ENCODE results near the gene MTHFD2L.

Gene MTHFD2L

DNA sequence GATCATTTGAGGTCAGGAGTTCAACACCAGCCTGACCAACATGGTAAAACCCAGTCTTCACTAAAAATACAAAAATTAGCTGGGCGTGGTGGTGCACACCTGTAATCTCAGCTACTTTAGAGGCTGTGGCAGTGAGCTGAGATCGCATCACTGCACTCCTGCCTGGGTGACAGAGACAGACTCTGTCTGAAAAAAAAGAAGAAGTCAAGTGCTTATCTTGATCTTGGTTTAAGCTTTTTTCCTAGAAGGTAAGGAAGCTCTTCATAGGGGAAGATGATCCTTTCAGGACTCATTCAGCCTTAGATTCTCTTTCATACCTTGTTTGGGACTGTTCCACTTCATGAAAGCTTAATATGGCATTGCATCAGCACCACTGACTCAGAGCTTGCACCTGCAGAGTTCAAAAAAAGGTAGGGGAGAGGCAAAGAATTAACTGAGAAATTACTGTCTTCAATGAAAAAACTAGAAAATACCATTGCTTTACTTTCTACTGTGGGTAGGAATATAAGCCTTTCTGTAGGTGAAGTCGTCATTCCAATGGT, 79.6 kb downstream of the MTHFD2L start:
- DNase-seq (ENCODE audit: low read depth in 2 of 3, low spot score in 2 of 3) = no peak

DNA sequence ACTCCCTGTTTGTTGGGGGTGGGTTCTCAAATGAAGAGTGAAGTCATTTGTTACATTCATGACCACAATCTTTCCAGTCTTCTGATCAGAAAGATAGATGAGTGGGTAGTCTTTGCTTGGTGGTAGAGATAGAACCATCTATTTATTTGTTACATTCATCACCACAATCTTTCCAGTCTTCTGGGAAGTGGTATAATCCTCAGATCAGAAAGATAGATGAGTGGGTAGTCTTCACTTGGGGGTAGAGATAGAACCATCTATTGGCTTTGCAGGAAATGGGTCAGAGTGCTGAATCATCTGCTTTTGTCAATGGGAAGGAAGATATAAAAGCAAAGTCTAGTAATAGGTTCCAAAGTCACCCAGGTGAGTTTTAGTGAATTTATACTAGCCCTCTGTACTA, 86.1 kb downstream of the MTHFD2L start:
- DNase-seq (ENCODE audit: low read depth in 2 of 3, low spot score in 2 of 3) = no peak

DNA sequence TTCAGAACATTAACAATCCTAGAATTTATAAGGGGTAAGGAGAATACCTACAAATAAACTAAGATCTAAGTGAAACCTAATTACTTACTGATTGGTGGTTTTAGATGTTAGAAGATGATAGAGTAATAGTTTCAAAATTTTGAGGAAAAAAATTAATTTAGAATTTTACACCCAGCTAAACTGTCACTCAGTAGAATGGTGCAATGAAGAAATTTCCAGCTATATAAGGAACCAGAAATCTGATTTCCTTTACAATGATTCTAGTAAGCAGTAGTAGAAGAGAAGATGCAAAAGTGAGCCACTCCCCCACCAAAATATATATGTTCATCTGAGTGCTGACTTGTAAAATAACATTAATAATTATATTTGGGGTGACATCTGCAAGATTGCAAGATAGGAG, 95.0 kb downstream of the MTHFD2L start:
- DNase-seq (ENCODE audit: low read depth in 2 of 3, low spot score in 2 of 3) = no peak

DNA sequence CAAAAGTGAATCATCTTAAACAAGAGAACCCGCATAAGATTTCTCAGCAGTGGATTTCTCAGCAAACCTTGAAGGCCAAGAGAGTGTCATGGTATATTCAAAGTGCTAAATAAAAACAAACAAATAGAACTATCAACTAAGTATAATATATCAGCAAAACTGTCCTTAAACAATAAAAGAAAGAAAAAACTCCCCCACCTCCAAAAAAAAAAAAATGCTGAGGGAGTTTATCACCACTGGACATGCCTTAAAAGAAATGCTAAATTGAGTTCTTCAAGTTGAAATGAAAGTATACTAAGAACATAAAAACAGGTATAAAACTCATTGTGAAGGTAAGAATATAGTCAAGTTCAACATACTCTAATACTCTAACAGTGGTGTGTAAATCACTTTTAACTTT, 96.5 kb downstream of the MTHFD2L start:
- no peak for DNase-seq (ENCODE audit: low read depth in 2 of 3, low spot score in 2 of 3)

- no peak for DNase-seq (ENCODE audit: low read depth in 2 of 3, low spot score in 2 of 3)
Observed at GRCh38 chr4:74255096-74255495, 97.2 kb downstream of the MTHFD2L start.

DNA sequence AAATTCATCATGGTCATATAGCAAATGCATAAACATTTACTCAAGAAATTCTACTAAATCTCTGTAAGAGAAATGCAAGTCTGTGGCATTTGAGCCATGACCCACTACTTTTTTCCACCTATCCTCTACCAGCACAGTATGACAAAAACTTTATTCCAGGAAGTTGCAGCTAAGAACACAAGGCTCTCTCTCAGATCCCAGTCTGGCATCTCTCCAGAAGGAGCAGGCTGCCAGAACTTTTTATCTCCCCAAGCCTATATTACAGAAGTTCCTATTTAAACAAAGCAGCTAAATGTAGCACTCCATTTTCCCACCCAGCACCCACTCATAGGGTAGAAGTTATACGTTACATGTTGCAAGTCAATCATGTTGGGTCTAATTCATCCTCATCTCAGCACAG, 101.0 kb downstream of the MTHFD2L start:
- DNase-seq (ENCODE audit: low read depth in 2 of 3, low spot score in 2 of 3) = no peak

DNA sequence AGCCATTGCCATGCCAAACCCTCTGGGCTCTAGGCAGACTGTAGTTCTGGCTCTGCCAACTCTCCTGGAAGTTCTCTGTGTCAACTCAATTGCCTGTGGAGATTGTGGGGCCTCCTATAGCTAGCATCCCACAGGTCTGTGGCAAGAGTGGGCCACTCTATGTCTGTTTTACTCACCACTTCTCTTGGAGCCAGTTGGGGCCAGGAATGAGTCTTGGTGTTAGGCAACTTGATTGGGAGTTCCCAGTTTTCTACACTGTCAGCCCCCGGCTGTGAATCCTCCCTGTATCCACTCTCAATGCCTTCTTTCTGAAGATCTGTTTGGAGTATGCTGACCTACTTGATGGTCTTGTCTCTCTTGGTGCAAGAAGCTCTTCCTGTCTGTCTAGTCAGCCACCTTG, 102.1 kb downstream of the MTHFD2L start:
- DNase-seq (ENCODE audit: low read depth in 2 of 3, low spot score in 2 of 3) = no peak

- no peak for DNase-seq (ENCODE audit: low read depth in 2 of 3, low spot score in 2 of 3)
Observed at GRCh38 chr4:74262522-74262921, 104.6 kb downstream of the MTHFD2L start.

GRCh38 chr4:74263551-74263950, 105.6 kb downstream of the MTHFD2L start:
- no peak for DNase-seq (ENCODE audit: low read depth in 2 of 3, low spot score in 2 of 3)

DNA sequence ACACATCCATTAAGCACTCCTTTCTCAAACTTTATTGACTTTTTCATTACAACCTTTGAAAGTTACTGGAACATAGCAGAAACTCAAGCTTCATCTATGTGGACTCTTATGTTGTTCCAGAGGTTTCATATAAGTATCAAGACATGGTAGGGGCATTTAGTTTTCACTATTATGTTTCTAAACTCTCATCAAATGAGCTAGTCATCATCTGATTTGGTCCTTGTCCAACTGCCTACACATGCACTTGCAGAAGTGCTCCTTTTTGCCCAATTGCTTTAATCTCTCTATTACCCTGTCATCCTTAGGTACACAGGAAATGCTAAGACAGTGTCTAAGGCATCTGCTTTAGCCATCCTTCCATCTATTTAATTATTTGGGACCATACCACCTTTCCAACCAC, 108.2 kb downstream of the MTHFD2L start:
- no peak for DNase-seq (ENCODE audit: low read depth in 2 of 3, low spot score in 2 of 3)

DNA sequence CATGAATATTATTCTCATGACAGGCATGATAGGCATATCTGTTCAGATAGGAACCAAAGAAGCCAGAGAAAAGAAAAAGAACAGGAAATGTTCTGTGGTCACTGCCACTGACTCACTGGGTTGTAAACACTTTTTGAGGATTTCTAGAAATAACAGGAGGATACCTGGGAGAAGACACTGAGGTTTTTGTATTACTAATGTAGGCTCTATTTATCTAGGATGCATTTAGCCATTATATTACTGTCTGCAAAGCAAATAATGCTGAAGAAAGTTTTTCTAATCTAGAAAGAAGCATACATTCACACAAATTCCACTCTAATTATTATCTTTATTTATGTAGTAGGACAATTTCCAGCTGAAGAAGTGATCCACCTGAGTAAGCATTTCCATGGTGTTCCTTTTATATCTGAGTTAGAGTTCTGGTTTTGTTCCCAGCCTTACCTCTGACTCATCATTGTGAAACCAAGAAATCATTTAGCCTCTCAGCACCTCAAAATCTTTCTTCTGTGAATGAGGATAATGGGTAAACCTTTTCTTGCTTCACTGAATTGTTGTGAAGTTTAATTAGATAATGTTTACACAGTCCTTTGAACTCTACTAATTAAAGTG, 110.2 kb downstream of the MTHFD2L start:
- no peak for DNase-seq (ENCODE audit: low read depth in 2 of 3, low spot score in 2 of 3)

- no peak for DNase-seq (ENCODE audit: low read depth in 2 of 3, low spot score in 2 of 3)
Observed at GRCh38 chr4:74268643-74269042, 110.7 kb downstream of the MTHFD2L start.

DNA sequence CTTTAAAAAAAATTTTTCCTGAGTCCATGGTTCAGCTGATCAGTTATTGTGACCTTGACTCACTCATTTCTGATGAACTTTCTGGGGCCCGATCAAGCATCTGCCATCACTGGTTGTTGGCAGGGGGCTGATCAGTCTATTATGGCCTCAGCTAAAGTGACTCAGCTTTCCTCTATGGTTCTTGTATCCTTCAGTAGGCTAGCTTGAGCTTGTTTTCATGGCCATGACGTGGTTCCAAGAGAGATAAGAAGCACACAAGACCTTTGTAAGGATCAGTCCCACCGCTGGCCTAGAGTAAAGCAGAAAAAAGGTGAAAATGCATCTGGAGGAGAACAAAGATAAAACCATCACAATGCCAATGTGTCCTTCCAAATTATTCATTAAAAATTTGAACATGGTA, 120.6 kb downstream of the MTHFD2L start:
- DNase-seq (ENCODE audit: low read depth in 2 of 3, low spot score in 2 of 3) = no peak

GRCh38 chr4:74279716-74280115, 121.8 kb downstream of the MTHFD2L start:
- DNase-seq (ENCODE audit: low read depth in 2 of 3, low spot score in 2 of 3) = no peak

GRCh38 chr4:74282926-74283325, 125.0 kb downstream of the MTHFD2L start:
- DNase-seq (ENCODE audit: low read depth in 2 of 3, low spot score in 2 of 3) = no peak

- no peak for DNase-seq (ENCODE audit: low read depth in 2 of 3, low spot score in 2 of 3)
Observed at GRCh38 chr4:74283614-74284013, 125.7 kb downstream of the MTHFD2L start.

DNA sequence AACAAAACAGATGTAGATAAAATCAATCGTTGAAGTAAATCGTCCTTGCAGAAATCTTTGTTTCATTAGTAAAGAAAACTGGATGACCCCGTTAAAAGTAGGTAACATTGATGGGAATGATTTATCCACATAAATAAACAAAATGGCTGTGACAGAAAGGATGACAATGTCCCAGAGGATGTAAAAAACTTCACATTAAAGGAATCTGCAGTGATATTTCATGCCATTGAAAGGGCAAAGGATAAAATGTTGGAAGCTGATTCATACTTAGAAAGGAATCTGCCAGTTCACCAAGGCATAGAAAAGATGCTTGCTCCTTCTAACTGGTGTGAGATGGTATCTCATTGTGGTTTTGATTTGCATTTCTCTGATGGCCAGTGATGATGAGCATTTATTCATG, 126.1 kb downstream of the MTHFD2L start:
- DNase-seq (ENCODE audit: low read depth in 2 of 3, low spot score in 2 of 3) = no peak

GRCh38 chr4:74287164-74287563, 129.2 kb downstream of the MTHFD2L start:
- no peak for DNase-seq (ENCODE audit: low read depth in 2 of 3, low spot score in 2 of 3)

GRCh38 chr4:74287791-74288190, 129.9 kb downstream of the MTHFD2L start:
- DNase-seq (ENCODE audit: low read depth in 2 of 3, low spot score in 2 of 3) = no peak

DNA sequence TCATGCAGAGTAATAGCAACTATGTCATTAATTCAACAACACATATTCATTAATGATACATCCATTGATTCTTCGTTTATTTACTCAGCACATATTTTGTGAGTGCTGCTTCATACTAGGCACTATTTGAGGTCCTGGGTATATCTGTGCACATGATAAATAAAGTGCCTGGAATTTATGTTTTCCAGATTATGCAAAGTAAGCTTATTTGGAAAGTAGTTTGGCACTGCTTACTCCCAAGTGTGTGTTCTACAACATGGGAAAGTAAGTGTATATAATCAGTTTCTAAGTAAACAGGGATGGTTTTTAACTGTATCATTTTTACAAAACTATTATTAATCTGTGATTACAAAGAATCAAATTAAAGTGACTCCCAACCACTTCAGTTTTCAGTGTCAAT, 133.6 kb downstream of the MTHFD2L start:
- DNase-seq (ENCODE audit: low read depth in 2 of 3, low spot score in 2 of 3) = no peak

DNA sequence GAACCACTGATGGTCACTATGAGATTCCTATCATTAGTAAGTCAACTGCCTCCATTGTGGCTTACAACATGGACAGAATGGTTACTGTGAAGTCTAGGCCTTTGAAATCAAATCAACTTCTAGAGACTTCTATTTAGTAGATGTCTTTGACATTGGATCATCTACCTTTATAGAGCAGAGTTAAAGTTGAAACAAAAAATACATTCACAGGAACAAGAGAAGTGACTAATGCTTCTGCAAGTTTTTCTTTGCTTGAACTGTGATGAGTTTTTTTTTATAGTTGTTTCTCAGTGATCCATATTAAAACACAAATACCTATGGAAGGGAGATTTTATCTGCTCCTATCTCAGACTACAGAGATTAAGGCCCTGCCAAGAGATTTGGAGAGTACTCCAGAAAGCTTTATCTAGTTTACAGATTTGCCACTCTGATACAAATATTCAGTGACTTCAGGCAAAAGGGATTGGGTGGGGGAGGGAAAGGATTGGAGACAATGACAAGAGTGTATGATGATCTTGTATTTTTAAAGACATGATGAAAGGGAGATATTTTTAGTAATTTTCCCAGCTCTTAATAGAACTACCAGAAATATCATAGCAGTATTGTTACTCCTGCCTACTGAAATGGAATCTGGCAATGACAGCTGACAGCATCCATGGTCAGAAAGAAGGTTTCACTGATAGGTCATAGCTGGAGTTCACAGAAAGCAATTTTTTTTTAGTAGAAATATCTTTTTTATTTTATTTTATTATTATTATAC, 134.4 kb downstream of the MTHFD2L start:
- DNase-seq (ENCODE audit: low read depth in 2 of 3, low spot score in 2 of 3) = no peak

DNA sequence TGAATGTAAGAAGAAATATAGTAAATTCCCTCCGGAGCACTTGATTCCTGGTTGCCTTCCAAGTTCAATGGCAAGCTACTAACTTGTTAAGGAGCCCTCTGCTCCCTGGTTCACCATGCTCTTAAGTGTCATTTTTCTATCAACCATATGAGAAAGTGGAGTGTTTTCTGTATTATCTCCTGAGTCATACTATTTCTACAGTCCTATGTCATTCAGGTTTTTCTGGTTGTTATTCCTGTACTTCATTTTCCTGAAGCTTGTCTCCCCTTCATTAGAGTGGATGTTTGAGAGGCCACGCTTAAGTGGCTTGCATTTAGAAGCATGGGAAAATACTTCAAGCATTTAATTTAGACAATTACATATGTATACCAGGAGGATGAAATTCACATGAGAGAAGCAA, 135.6 kb downstream of the MTHFD2L start:
- DNase-seq (ENCODE audit: low read depth in 2 of 3, low spot score in 2 of 3) = no peak

GRCh38 chr4:74294681-74295080, 136.8 kb downstream of the MTHFD2L start:
- DNase-seq (ENCODE audit: low read depth in 2 of 3, low spot score in 2 of 3) = no peak
